Stimulated activated CD4-positive, alpha-beta T cell treated with anti-CD3 and anti-CD28 coated beads, Interleukin-12 subunit alpha, Interleukin-12 subunit beta, amount 100 ng/mL, for 24 hours (primary cell): ENCODE results near the gene GRAMD1B.
A peak's percentile ranks its signal among the peaks of the same experiment; 100 is the strongest.
"Not testable (repeated sequence)": the region's sequence is repeated elsewhere in the genome, so short reads cannot be mapped to it uniquely, and the experiment has no call there.

Source experiments
- DNase-seq, 2 experiments: peaks; one replicate each; pipeline ENCODE4 v3.0.0-alpha.2; 2020; ENCODE audit warnings: low read depth in 2 of 2

GRAMD1B gene

GRCh38 chr11:123641495-123641840 is 211.4 kb downstream of the GRAMD1B start:
- DNase-seq = no peak

- DNase-seq = no peak
These were observed 212.4 kb downstream of the GRAMD1B start for GRCh38 chr11:123642435-123642834.

GRCh38 chr11:123645286-123645975 is 215.4 kb downstream of the GRAMD1B start:
- DNase-seq = no peak

- DNase-seq = no peak
These were observed 220.8 kb downstream of the GRAMD1B start for GRCh38 chr11:123650901-123651300.

GRCh38 chr11:123652599-123652998 is 222.5 kb downstream of the GRAMD1B start:
- DNase-seq = no peak

GRCh38 chr11:123653483-123653826 is 223.4 kb downstream of the GRAMD1B start:
- DNase-seq = no peak

GRCh38 chr11:123653827-123654565 is 223.9 kb downstream of the GRAMD1B start:
- DNase-seq = peak in 1 of 2 experiments; percentile 19

DNA sequence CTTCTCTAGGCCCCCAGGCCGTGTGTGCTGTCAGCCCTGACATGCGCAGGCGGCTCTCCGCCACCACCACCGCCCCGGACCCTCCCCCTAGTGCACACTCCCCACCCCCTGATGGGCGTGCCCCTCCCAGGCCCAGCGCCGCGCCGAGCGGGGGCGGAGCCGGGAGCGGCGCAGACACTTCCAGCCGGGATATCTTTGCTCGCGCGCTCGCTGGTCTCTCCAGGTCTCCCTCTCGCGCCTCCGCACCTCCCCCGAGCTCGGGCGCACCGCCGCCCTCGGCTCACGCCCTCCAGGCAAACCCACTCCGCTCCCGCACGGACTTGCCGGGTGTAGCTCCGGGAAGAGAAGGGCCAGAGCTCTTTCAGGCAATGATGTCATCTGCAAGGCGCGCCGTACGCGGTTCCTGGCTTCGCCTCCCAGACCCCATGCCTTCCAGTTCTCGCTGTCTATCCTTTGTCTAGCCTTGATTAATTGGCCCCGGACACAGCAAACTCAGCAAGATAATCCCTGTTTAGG is 224.6 kb downstream of the GRAMD1B start, which contains the start of gene SCN3B:
Gene SCN3B (minus strand): TSS at position 59 of the 516 bp plus-strand sequence. CDS start 823 bp downstream, outside the sequence.
- DNase-seq = peak in 1 of 2 experiments; percentile 41

GRCh38 chr11:123659311-123659710 is 229.2 kb downstream of the GRAMD1B start:
- DNase-seq = no peak

- DNase-seq = not testable (repeated sequence)
These were observed 229.9 kb downstream of the GRAMD1B start for GRCh38 chr11:123659965-123660364.

- DNase-seq = no peak
These were observed 235.2 kb downstream of the GRAMD1B start for GRCh38 chr11:123665306-123665705.

DNA sequence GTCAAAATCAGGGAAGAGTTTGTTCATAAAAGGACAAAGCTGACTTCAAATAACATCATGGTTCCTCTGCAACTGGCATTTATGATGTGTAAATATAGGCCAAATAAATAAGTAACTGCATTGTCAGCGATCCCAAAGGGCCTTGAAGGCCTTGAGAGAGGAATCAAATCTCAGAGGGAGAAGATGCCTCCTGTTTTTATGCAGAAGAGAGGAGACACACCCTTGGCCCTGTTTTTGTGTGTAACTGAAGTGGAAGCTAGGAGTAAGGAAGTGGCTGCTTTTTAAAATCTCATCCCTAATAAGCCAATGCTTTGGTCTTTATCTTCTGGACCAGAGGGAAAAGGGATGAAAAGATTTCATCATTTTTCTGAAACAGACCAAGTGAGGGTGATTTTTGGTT is 240.0 kb downstream of the GRAMD1B start:
- DNase-seq = no peak

DNA sequence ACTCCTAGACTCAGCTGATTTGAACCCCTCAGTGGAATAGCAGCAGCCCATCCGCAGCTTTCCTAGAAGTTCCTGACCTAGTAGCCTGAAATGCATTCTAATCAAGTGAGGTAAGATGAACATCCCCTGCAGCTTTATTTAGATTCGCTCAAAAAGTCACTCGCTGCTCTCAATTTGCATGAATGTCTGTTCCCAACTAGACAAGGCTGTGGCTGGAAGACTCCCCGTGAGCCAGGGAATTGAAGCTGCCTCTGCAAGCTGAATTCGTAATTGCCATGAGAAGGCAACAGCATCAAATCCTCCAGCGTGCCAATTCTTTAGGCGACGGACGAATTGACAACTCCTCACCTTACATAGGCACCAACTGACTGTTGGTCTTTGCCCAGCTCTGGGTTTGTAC is 241.5 kb downstream of the GRAMD1B start:
- DNase-seq = no peak

DNA sequence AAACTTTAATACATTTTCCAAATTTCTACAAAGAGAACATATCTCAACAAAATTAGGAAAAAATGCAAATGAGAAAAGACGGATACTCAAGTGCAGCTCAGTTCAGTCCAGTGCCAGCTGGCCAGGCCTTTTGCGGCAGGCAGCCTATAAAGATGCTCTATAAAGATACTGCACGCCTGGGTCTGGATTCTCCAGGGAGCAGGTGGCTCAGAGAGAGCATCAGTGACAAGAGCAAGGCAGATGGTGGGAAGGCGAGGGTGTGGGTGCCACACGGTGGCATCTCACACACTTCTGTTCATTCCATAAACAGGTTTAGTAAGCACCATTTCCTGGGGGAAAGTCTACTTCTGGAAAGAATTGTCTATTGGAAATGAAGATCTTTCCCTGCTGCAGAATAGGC is 242.5 kb downstream of the GRAMD1B start:
- DNase-seq = no peak

- DNase-seq = no peak
These were observed 244.2 kb downstream of the GRAMD1B start for GRCh38 chr11:123674297-123674696.
